ENCODE data around the gene HOXB5.
A peak's percentile ranks its signal among the peaks of the same experiment; 100 is the strongest.

Gene HOXB5

DNA sequence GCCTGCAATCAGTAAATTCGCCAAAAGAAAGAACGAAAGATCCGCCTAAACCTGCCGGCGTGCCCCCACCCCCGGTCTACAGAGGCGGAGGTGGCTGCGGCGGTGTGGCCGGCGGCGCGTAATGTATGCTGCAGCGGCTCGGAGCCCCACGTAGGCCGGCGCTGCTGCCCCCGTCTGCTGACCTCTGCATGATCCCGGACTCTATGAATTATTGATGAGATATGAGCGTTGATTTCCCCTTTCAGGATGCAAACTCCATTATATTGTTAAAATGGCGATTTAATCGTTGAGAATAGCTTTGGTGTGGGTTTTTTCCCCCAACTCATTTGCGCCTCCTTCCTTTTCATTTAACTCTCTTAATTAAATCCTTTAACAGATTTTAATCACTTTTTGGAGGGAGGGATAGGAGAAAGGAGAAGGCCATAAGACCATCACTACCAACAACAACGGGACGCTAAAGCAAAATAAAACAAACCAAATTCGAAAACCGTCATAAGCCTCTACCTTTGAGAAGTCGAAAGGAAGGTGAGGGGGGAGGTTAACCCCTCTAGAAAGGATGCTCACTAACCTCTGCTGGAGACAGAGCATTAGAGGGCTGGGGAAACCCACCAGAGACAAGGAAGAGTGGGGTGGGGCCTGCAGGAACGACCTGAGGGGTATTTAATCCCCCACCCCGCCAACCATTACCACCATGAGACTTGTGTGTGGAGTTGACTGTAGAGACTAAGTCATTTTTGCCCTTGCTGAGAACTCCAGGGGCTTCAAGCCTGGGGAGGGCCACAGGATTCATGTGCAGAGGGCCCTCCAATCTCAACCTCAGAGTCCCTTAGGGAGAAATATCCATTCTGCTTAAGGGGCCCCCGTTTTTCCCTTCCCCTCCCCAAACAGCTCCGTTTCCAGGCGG is 7.0 kb downstream of the HOXB5 start:
- Histone ChIP-seq H3K27me3 (ENCODE audit: control insufficient read depth in 3 of 3, insufficient read depth in 3 of 3, low read depth in 1 of 3, low read length in 3 of 3) (peaks cover 61 to 100% (median 100%) of the 10 kb centered on the region in 3 experiments), H4K91ac (ENCODE audit: low read depth, low read length, poor library complexity) (no peak overlapping the region), H3K4me3 (ENCODE audit: low read length in 2 of 2) (no peak overlapping the region), H2AK5ac (ENCODE audit: low read depth, low read length) (no peak overlapping the region), H3K14ac (ENCODE audit: low read length) (no peak overlapping the region), H3K4ac (ENCODE audit: low read length) (no peak overlapping the region), H3K79me1 (ENCODE audit: low read depth, low read length) (peaks cover 1% of the 10 kb centered on the region), H3K27ac (replicated peaks; ENCODE audit: low read length) (no peak overlapping the region), H2AFZ (ENCODE audit: low read length) (no peak overlapping the region), H3K4me1 (ENCODE audit: control insufficient read depth in 2 of 2, insufficient read depth in 1 of 2, low read depth in 1 of 2, low read length in 2 of 2) (no peaks in the 10 kb centered on the region), H3K4me2 (ENCODE audit: insufficient read depth, low read length, poor library complexity, severe bottlenecking) (no peak overlapping the region), H3K9me3 (replicated peaks in 1 of 2; ENCODE audit: control insufficient read depth in 2 of 2, insufficient read depth in 1 of 2, low read depth in 1 of 2, low read length in 2 of 2) (peaks cover 0 to 3% of the 10 kb centered on the region in 2 donors), H2BK5ac (ENCODE audit: low read length) (no peak overlapping the region), H2BK15ac (ENCODE audit: low read length) (no peak overlapping the region), H3K23ac (ENCODE audit: low read depth, low read length, poor library complexity) (peak overlapping the region; percentile 51), H3K36me3 (replicated peaks in 1 of 2; ENCODE audit: control insufficient read depth in 2 of 2, insufficient read depth in 2 of 2, low read length in 2 of 2) (no peaks in the 10 kb centered on the region), H2BK120ac (ENCODE audit: low read depth, low read length) (no peak overlapping the region), H3K18ac (ENCODE audit: low read length) (no peak overlapping the region), H4K8ac (ENCODE audit: low read depth, low read length) (no peak overlapping the region), H2BK12ac (ENCODE audit: low read length) (no peak overlapping the region), H3K9ac (ENCODE audit: low read depth, low read length, poor library complexity) (no peak overlapping the region)
- WGBS, 2 donors (ENCODE audit: extremely low coverage in 2 of 2, insufficient read length in 2 of 2, insufficient replicate concordance in 1 of 2) = no CpG with 5 or more reads among the region's 34 CpGs
- no peak for DNase-seq (ENCODE audit: low spot score)

DNA sequence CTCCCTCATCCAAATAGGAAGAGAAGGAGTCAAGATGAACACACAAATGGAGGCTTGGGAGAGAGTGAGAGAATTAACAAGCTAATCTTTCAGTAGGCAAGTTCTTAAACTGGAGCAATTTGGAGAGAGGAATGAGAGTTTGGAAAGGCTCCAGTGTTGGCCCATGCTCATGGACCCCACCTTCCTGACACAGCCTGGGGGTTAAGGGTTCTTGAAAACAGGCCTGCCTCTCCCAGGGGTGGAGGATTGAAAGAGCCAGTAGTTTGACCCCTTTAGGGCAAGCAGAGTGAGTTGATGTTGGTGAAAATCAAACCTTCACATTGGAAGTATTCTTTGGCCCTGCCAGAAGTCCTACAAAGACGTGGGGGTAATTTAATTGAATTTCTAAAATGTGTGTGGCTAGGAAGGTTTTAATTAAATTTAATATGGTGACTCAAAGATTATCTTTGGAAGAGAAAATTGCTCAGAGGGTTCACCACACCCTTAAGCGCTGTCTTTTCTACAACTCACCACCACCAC is 9.3 kb downstream of the HOXB5 start:
- DNase-seq (ENCODE audit: low spot score) = no peak
- Histone ChIP-seq H2BK15ac (ENCODE audit: low read length) (no peak overlapping the region), H3K23ac (ENCODE audit: low read depth, low read length, poor library complexity) (no peak overlapping the region), H3K18ac (ENCODE audit: low read length) (no peak overlapping the region), H3K27me3 (ENCODE audit: control insufficient read depth in 3 of 3, insufficient read depth in 3 of 3, low read depth in 1 of 3, low read length in 3 of 3) (peaks cover 69 to 100% (median 100%) of the 10 kb centered on the region in 3 experiments), H3K79me1 (ENCODE audit: low read depth, low read length) (peaks cover 1% of the 10 kb centered on the region), H3K4ac (ENCODE audit: low read length) (no peak overlapping the region), H3K4me2 (ENCODE audit: insufficient read depth, low read length, poor library complexity, severe bottlenecking) (no peak overlapping the region), H3K9me3 (replicated peaks in 1 of 2; ENCODE audit: control insufficient read depth in 2 of 2, insufficient read depth in 1 of 2, low read depth in 1 of 2, low read length in 2 of 2) (peaks cover 0 to 3% of the 10 kb centered on the region in 2 donors), H3K36me3 (replicated peaks in 1 of 2; ENCODE audit: control insufficient read depth in 2 of 2, insufficient read depth in 2 of 2, low read length in 2 of 2) (no peaks in the 10 kb centered on the region), H2BK12ac (ENCODE audit: low read length) (no peak overlapping the region), H2AFZ (ENCODE audit: low read length) (no peak overlapping the region), H3K4me1 (ENCODE audit: control insufficient read depth in 2 of 2, insufficient read depth in 1 of 2, low read depth in 1 of 2, low read length in 2 of 2) (no peaks in the 10 kb centered on the region), H3K14ac (ENCODE audit: low read length) (no peak overlapping the region), H2BK120ac (ENCODE audit: low read depth, low read length) (no peak overlapping the region), H2BK5ac (ENCODE audit: low read length) (no peak overlapping the region), H3K27ac (replicated peaks; ENCODE audit: low read length) (no peak overlapping the region), H4K91ac (ENCODE audit: low read depth, low read length, poor library complexity) (no peak overlapping the region), H4K8ac (ENCODE audit: low read depth, low read length) (no peak overlapping the region), H3K9ac (ENCODE audit: low read depth, low read length, poor library complexity) (no peak overlapping the region), H3K4me3 (ENCODE audit: low read length in 2 of 2) (no peak overlapping the region), H2AK5ac (ENCODE audit: low read depth, low read length) (no peak overlapping the region)
- WGBS, 2 donors (ENCODE audit: extremely low coverage in 2 of 2, insufficient read length in 2 of 2, insufficient replicate concordance in 1 of 2) = no CpG with 5 or more reads among the region's 2 CpGs

DNA sequence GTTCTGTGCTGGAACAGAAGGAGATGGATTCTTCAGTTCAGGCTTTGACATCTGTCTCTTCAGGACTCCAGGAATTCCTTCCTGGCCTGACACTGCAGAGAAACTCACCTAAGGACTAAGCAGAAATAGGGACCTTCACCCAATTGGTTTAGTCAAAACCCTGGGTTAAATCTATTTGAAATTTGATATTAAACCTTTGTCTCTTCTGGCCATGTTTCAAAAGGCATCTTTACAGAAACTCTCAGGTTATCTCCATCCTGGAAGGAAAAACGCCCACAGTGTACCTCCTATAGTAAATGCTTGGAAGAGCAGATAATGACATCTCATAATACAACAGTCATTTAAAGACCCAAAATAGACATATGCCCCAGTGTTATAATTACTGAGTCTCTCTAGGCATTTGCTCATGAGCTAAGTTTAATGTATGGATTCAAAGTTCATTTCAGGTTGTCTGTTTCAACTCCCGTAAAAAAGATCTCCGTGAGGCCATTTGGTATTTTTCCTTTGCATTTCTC is 9.8 kb downstream of the HOXB5 start:
- Histone ChIP-seq H3K14ac (ENCODE audit: low read length) (no peak overlapping the region), H2BK15ac (ENCODE audit: low read length) (no peak overlapping the region), H3K27me3 (ENCODE audit: control insufficient read depth in 3 of 3, insufficient read depth in 3 of 3, low read depth in 1 of 3, low read length in 3 of 3) (peaks cover 71 to 100% (median 100%) of the 10 kb centered on the region in 3 experiments), H3K4ac (ENCODE audit: low read length) (no peak overlapping the region), H3K9me3 (replicated peaks in 1 of 2; ENCODE audit: control insufficient read depth in 2 of 2, insufficient read depth in 1 of 2, low read depth in 1 of 2, low read length in 2 of 2) (peaks cover 0 to 3% of the 10 kb centered on the region in 2 donors), H3K36me3 (replicated peaks in 1 of 2; ENCODE audit: control insufficient read depth in 2 of 2, insufficient read depth in 2 of 2, low read length in 2 of 2) (no peaks in the 10 kb centered on the region), H2BK12ac (ENCODE audit: low read length) (no peak overlapping the region), H4K8ac (ENCODE audit: low read depth, low read length) (no peak overlapping the region), H2BK120ac (ENCODE audit: low read depth, low read length) (no peak overlapping the region), H2AK5ac (ENCODE audit: low read depth, low read length) (no peak overlapping the region), H3K23ac (ENCODE audit: low read depth, low read length, poor library complexity) (no peak overlapping the region), H3K4me3 (ENCODE audit: low read length in 2 of 2) (no peak overlapping the region), H3K79me1 (ENCODE audit: low read depth, low read length) (peaks cover 1% of the 10 kb centered on the region), H4K91ac (ENCODE audit: low read depth, low read length, poor library complexity) (no peak overlapping the region), H3K18ac (ENCODE audit: low read length) (no peak overlapping the region), H3K4me2 (ENCODE audit: insufficient read depth, low read length, poor library complexity, severe bottlenecking) (no peak overlapping the region), H2AFZ (ENCODE audit: low read length) (no peak overlapping the region), H3K4me1 (ENCODE audit: control insufficient read depth in 2 of 2, insufficient read depth in 1 of 2, low read depth in 1 of 2, low read length in 2 of 2) (no peaks in the 10 kb centered on the region), H3K27ac (replicated peaks; ENCODE audit: low read length) (no peak overlapping the region), H3K9ac (ENCODE audit: low read depth, low read length, poor library complexity) (no peak overlapping the region), H2BK5ac (ENCODE audit: low read length) (no peak overlapping the region)
- no CpG with 5 or more reads among the region's 3 CpGs for WGBS, 2 donors (ENCODE audit: extremely low coverage in 2 of 2, insufficient read length in 2 of 2, insufficient replicate concordance in 1 of 2)
- no peak for DNase-seq (ENCODE audit: low spot score)

DNA sequence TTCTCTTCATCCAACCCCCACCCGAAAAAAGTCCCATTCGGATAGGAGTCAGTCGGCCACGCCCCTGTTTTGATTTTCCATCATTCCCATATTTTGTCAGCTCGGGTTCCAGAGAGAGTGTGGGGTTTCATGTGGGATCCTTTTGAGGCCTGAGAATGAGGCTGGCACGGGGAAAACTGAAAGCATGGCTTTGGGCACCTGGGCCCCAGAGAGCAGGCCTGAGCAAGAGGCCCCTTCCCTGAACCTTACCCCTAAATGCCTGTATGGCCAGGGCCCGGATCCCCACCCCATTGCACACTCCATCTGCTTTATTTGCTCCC is 10.9 kb downstream of the HOXB5 start:
- no peak for DNase-seq (ENCODE audit: low spot score)
- Histone ChIP-seq H3K36me3 (replicated peaks in 1 of 2; ENCODE audit: control insufficient read depth in 2 of 2, insufficient read depth in 2 of 2, low read length in 2 of 2) (no peaks in the 10 kb centered on the region), H3K4me3 (ENCODE audit: low read length in 2 of 2) (no peak overlapping the region), H3K27ac (replicated peaks; ENCODE audit: low read length) (no peak overlapping the region), H3K14ac (ENCODE audit: low read length) (no peak overlapping the region), H2BK5ac (ENCODE audit: low read length) (no peak overlapping the region), H3K4me2 (ENCODE audit: insufficient read depth, low read length, poor library complexity, severe bottlenecking) (no peak overlapping the region), H3K9me3 (replicated peaks in 1 of 2; ENCODE audit: control insufficient read depth in 2 of 2, insufficient read depth in 1 of 2, low read depth in 1 of 2, low read length in 2 of 2) (peaks cover 0 to 2% of the 10 kb centered on the region in 2 donors), H3K18ac (ENCODE audit: low read length) (no peak overlapping the region), H2BK15ac (ENCODE audit: low read length) (no peak overlapping the region), H4K91ac (ENCODE audit: low read depth, low read length, poor library complexity) (no peak overlapping the region), H4K8ac (ENCODE audit: low read depth, low read length) (no peak overlapping the region), H3K4me1 (ENCODE audit: control insufficient read depth in 2 of 2, insufficient read depth in 1 of 2, low read depth in 1 of 2, low read length in 2 of 2) (no peaks in the 10 kb centered on the region), H3K79me1 (ENCODE audit: low read depth, low read length) (peaks cover 1% of the 10 kb centered on the region), H3K23ac (ENCODE audit: low read depth, low read length, poor library complexity) (no peak overlapping the region), H2AK5ac (ENCODE audit: low read depth, low read length) (no peak overlapping the region), H3K4ac (ENCODE audit: low read length) (no peak overlapping the region), H3K9ac (ENCODE audit: low read depth, low read length, poor library complexity) (no peak overlapping the region), H3K27me3 (ENCODE audit: control insufficient read depth in 3 of 3, insufficient read depth in 3 of 3, low read depth in 1 of 3, low read length in 3 of 3) (peaks cover 72 to 99% (median 98%) of the 10 kb centered on the region in 3 experiments), H2BK12ac (ENCODE audit: low read length) (no peak overlapping the region), H2BK120ac (ENCODE audit: low read depth, low read length) (no peak overlapping the region), H2AFZ (ENCODE audit: low read length) (no peak overlapping the region)
- no CpG with 5 or more reads among the region's 7 CpGs for WGBS, 2 donors (ENCODE audit: extremely low coverage in 2 of 2, insufficient read length in 2 of 2, insufficient replicate concordance in 1 of 2)

All from neuronal stem cell (in vitro differentiated cells).